ENCODE measurements around the gene VPS11. TPM values are rescaled to one million over a fixed set of nuclear protein-coding genes. Genes with fewer than 3 reads are reported as not detected.

VPS11 gene
- 10 to 100 TPM; 15.7 to 23.8 (median 21.5) TPM for total RNA-seq
- polyA plus RNA-seq: 10 to 100 TPM; 23.7 to 44.2 TPM
- long read RNA-seq, donor 1, transcript VPS11-208 (16 exons, 3,313 nt): major isoform, 22 of 42 reads
- long read RNA-seq, donor 1, partial matches to known transcripts: 15 of 42 reads
- long read RNA-seq, donor 1, other reads (novel, unspliced or antisense): 5 of 42 reads
- long read RNA-seq, donor 2, transcript VPS11-208 (16 exons, 3,313 nt): major isoform, 21 of 39 reads
- long read RNA-seq, donor 2, partial matches to known transcripts: 12 of 39 reads
- long read RNA-seq, donor 2, other reads (novel, unspliced or antisense): 6 of 39 reads
- long read RNA-seq, donor 3, transcript VPS11-208 (16 exons, 3,313 nt): major isoform, 55 of 110 reads
- long read RNA-seq, donor 3, partial matches to known transcripts: 46 of 110 reads
- long read RNA-seq, donor 3, other reads (novel, unspliced or antisense): 9 of 110 reads

DNA sequence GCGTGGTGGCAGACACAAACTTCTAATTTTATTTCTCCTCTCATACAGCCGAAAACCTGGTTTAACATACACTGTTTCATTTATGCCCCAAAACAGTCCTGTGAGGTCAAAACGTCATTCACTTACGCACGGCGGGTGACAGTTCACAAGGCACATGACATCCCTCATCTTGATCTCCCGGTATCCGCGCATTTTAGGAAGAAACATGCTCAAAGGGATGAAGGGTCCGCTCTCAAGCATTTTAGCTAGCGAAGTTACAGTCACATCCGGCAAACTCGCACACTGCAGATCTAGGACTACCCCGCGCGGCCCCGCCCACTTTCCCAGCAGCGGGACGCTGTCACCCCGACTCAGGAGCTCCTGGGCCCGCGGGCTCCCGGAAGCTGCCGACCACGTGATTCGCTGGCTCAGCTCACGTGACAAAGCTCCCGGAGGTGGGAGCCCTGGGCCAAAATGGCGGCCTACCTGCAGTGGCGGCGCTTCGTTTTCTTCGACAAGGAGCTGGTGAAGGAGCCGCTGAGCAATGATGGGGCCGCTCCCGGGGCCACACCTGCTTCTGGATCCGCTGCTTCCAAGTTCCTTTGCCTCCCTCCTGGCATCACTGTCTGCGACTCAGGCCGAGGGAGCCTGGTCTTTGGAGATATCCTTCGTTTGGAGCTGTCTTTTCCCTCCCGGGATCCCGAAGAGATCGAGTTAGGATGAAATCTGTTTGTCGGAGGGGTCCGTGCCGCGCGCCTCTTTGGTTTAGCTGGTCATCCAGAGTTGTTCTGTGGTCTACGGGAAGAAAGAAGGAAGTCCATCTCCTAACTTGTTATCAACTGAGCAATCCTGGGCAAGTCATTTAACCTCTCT is at the start of gene VPS11:
TSS of gene VPS11 (plus strand) at position 448 of the 852 bp plus-strand sequence. CDS start at position 454, 6 bp downstream.
- peak; percentile 97 to 98 for DNase-seq
- Histone ChIP-seq H3K4me3 (peak within 1 kb of the TSS; percentile 65 to 99 (median 87)), H3K27ac (peak within 1 kb of the TSS; percentile 62 to 94 (median 88)), H3K9me3 (no peaks in the 10 kb centered on the region), H3K36me3 (peaks cover 0 to 48% (median 20%) of the 10 kb centered on the region in 9 donors), H3K4me1 (peaks cover 4 to 38% (median 29%) of the 10 kb centered on the region in 9 donors), H3K27me3 (no peaks in the 10 kb centered on the region)
- 0 to 1% methylated on average over 49 of the region's 49 CpGs for WGBS, 2 donors
- ATAC-seq: peak; percentile 97 to 99 (median 99)
- TF ChIP-seq, protein P1, sequence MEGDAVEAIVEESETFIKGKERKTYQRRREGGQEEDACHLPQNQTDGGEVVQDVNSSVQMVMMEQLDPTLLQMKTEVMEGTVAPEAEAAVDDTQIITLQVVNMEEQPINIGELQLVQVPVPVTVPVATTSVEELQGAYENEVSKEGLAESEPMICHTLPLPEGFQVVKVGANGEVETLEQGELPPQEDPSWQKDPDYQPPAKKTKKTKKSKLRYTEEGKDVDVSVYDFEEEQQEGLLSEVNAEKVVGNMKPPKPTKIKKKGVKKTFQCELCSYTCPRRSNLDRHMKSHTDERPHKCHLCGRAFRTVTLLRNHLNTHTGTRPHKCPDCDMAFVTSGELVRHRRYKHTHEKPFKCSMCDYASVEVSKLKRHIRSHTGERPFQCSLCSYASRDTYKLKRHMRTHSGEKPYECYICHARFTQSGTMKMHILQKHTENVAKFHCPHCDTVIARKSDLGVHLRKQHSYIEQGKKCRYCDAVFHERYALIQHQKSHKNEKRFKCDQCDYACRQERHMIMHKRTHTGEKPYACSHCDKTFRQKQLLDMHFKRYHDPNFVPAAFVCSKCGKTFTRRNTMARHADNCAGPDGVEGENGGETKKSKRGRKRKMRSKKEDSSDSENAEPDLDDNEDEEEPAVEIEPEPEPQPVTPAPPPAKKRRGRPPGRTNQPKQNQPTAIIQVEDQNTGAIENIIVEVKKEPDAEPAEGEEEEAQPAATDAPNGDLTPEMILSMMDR (IDR thresholded peaks at IDR 0.05): no peak
- intact Hi-C loops (cut with DNase I): loop anchor here in 1 of 10 donors (10.0 kb wide), 1 partner anchor 53 kb away; the partner anchor contains the start of genes RPS25 and TRAPPC4

DNA sequence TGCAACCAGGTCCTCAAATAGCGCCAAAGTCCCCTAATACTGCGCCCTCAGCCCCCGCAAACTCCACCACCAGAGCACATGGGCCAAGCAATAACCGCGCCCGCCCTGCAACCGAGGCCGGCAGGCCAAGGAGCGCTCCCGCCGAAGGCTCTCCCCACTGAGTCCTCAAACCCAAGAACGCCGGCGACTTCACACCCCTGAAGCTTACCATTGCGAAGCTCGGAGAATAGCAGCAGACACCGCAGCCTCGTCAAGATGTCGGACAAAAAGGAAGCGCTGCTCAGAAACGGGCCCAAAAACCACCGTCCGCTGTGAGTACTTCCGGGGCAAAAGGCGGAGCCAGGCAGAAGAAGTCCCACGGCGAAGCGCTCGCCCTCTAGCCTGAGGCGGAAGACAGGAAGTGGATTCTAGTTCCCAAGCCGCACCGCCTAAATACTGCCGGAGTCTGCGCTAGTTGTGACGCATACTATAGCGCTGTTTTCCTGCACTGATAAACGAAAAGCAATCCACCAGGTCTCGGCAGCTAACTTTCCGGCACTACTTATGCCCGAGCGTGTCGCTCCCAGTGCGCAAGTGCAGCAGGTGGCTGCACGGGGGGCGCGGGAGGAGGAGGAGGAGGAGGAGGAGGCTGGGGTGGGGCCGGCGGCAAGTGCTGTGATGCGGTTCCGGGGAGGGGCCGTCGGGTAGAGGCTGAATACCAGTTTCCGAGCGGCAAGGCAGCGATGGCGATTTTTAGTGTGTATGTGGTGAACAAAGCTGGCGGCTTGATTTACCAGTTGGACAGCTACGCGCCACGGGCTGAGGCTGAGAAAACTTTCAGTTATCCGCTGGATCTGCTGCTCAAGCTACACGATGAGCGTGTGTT is 49.3 kb upstream of the VPS11 start, which contains the start of the genes RPS25 and TRAPPC4:
TSS of gene RPS25 (minus strand) at position 270 of the 865 bp plus-strand sequence. CDS start at position 211, 59 bp downstream.
TSS of gene TRAPPC4 (plus strand) at position 693 of the 865 bp plus-strand sequence. CDS start at position 723, 30 bp downstream.
- H3K36me3 ChIP-seq: peaks cover 0 to 73% (median 28%) of the 10 kb centered on the region in 9 donors
- 0 to 1% methylated on average over 62 to 63 of the region's 63 CpGs for WGBS, 2 donors

DNA sequence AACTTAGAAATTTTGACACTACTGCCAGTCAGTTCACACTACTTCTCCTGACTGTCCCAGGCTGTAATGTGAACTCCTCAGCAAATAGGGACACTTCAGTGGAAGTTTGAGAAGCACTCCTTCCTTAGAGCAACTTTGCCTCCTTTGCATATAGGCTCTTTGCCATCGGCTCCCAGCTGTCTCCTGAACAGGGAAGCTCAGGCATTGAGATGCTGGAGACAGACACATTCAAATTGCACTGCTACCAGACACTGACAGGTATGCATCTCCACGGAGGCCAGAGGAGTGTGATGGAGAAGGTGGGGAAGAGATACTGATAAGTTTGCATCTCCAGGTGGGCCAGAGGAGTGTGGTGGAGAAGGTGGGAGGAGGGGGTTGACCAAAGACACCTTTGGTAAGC is 47.6 kb upstream of the VPS11 start:
- Histone ChIP-seq H3K4me1 (peaks cover 8 to 63% (median 53%) of the 10 kb centered on the region in 9 donors), H3K36me3 (peaks cover 0 to 74% (median 25%) of the 10 kb centered on the region in 9 donors), H3K27ac (peak overlapping the region in 3 of 10 donors; percentile 93 to 98 (median 94)), H3K27me3 (no peaks in the 10 kb centered on the region), H3K4me3 (peak overlapping the region in 7 of 10 donors; percentile 81 to 94 (median 86)), H3K9me3 (no peaks in the 10 kb centered on the region)
- WGBS, 2 donors: 47 to 49% methylated on average over 2 of the region's 2 CpGs
- no peak for ATAC-seq
- intact Hi-C loops (cut with DNase I): loop anchor here in 3 of 10 donors (2.0 to 10.0 kb wide), 3 partner anchors 37 to 82 kb away; partner anchors contain the start of genes DPAGT1 (in 1 of the 3), HYOU1 (in 1 of the 3) and VPS11 (in 1 of the 3)
- TF ChIP-seq, protein P1 (IDR thresholded peaks at IDR 0.05): no peak
- DNase-seq: no peak

More for the DNA sequence above, 49.3 kb upstream of the VPS11 start, which contains the start of the genes RPS25 and TRAPPC4:
- TF ChIP-seq, protein P1 (IDR thresholded peaks at IDR 0.05): peak in 1 of 9 donors; percentile 30
- Histone ChIP-seq H3K4me1 (peaks cover 5 to 50% (median 44%) of the 10 kb centered on the region in 9 donors), H3K27me3 (no peaks in the 10 kb centered on the region), H3K27ac (peak within 1 kb of the TSS; percentile 80 to 98 (median 94)), H3K9me3 (no peaks in the 10 kb centered on the region), H3K4me3 (peak within 1 kb of the TSS; percentile 81 to 99 (median 86))
- ATAC-seq (peak; percentile 95 to 98 (median 96)), DNase-seq (peak; percentile 93 to 96)
- intact Hi-C loops (cut with DNase I): loop anchor here in 3 of 10 donors (1.0 to 10.0 kb wide), 4 partner anchors 38 to 84 kb away; partner anchors contain the start of genes DPAGT1 (in 1 of the 3), HYOU1 (in 1 of the 3) and VPS11 (in 1 of the 3)
